Breast epithelium (tissue), 4 donors: ENCODE results near the gene RPA1. TPM values are rescaled to one million over a fixed set of nuclear protein-coding genes. Genes with fewer than 3 reads are reported as not detected.

Experiments
- DNase-seq, 2 donors: peaks; one replicate each; pipeline ENCODE4 v3.0.0-alpha.2; 2019; ENCODE audit warnings: low spot score in 2 of 2
- H3K27ac ChIP-seq, 2 donors: fragments of 200-600 bp; sonication (generic) in 1 of 2; one replicate each; pipeline ENCODE4 v1.5.1; 2016 to 2019; ENCODE audit warnings: mild to moderate bottlenecking in 1 of 2
- H3K27me3 ChIP-seq, 2 donors: fragments of 200-600 bp; sonication (generic) in 1 of 2; one replicate each; pipeline versions ENCODE4 v1.5.1 to v1.6.0; 2017 to 2019; ENCODE audit warnings: control low read depth in 1 of 2, mild to moderate bottlenecking in 1 of 2
- H3K36me3 ChIP-seq: fragments of 200-600 bp; one replicate; pipeline ENCODE4 v1.5.1; 2019
- H3K4me1 ChIP-seq, 2 donors: fragments of 200-600 bp; sonication (generic); one replicate each; pipeline ENCODE4 v1.5.1; 2016 to 2019; ENCODE audit warnings: control low read depth in 1 of 2
- H3K4me3 ChIP-seq, 3 donors: fragments of 200-600 bp; sonication (generic); 1 replicate in 2 of 3; 2 replicates in 1 of 3; pipeline ENCODE4 v1.5.1; 2016 to 2019; ENCODE audit warnings: mild to moderate bottlenecking in 3 of 3, moderate library complexity in 2 of 3
- H3K9me3 ChIP-seq, 2 donors: fragments of 200-600 bp; sonication (generic) in 1 of 2; one replicate each; pipeline ENCODE4 v1.5.1; 2016 to 2019; ENCODE audit warnings: control low read depth in 1 of 2
- POLR2A ChIP-seq: fragments of 450-650 bp; IDR thresholded peaks from one replicate; pipeline ENCODE4 v1.6.1; 2016; ENCODE audit warnings: antibody characterized with exemption, mild to moderate bottlenecking, moderate library complexity
- POLR2AphosphoS5 ChIP-seq, 3 donors: sonication (generic); formaldehyde crosslinking; IDR thresholded peaks; one replicate each; pipeline ENCODE4 v1.6.1; 2017; ENCODE audit warnings: antibody characterized with exemption in 3 of 3
- intact Hi-C: fragments of 100-400 bp; cut with DNase I; formaldehyde crosslinking; loops from one replicate; pipeline ENCODE4 v1.15.1; 2023; ENCODE audit warnings: low total_unique reads
- total RNA-seq, 3 donors: library from RNA; depleted of rRNA; stranded (reverse); fragments of >200 nt; gene quantifications; one replicate each; pipeline ENCODE4 v1.1.0, GENCODE V29; 2016
- TF ChIP-seq, protein P1 (sequence below), 3 donors: fragments of 450-650 bp; IDR thresholded peaks; one replicate each; pipeline ENCODE4 v1.5.1; 2016 to 2017; ENCODE audit warnings: antibody characterized with exemption in 3 of 3, mild to moderate bottlenecking in 3 of 3, moderate library complexity in 3 of 3

The RPA1 gene
- total RNA-seq, 3 donors from 2014 or later, result 34.7 to 40.6 (median 34.7) TPM

DNA sequence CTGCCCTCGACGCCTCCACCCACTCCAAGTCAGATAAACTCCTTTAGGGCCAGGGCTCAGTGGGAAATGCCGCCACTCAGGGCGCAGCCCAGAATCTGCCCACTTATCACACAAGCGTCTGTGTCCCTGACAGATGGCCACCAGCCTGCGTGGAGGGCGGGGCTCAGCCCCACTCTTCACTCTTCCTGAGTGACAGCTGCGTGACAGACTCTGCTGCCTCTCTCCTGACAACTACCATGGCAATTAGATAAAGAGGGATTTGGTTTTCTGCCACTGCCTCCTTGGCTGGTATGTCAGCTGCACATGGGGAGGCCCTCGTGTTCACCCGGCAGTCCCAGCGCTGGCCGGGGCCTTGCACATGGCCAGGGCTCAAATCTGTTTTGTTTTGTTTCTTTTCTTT lies 99.2 kb downstream of the RPA1 start:
- Histone ChIP-seq H3K4me3 (no peak overlapping the region), H3K27ac (no peak overlapping the region), H3K27me3 (no peaks in the 10 kb centered on the region), H3K36me3 (no peaks in the 10 kb centered on the region), H3K9me3 (no peaks in the 10 kb centered on the region), H3K4me1 (no peaks in the 10 kb centered on the region)
- intact Hi-C loops, result no loop called here
- TF ChIP-seq, protein P1, sequence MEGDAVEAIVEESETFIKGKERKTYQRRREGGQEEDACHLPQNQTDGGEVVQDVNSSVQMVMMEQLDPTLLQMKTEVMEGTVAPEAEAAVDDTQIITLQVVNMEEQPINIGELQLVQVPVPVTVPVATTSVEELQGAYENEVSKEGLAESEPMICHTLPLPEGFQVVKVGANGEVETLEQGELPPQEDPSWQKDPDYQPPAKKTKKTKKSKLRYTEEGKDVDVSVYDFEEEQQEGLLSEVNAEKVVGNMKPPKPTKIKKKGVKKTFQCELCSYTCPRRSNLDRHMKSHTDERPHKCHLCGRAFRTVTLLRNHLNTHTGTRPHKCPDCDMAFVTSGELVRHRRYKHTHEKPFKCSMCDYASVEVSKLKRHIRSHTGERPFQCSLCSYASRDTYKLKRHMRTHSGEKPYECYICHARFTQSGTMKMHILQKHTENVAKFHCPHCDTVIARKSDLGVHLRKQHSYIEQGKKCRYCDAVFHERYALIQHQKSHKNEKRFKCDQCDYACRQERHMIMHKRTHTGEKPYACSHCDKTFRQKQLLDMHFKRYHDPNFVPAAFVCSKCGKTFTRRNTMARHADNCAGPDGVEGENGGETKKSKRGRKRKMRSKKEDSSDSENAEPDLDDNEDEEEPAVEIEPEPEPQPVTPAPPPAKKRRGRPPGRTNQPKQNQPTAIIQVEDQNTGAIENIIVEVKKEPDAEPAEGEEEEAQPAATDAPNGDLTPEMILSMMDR (IDR thresholded peaks at IDR 0.05), result no peak
- TF ChIP-seq POLR2A (no peak), POLR2AphosphoS5 (IDR thresholded peaks at IDR 0.05) (no peak)
- no peak for DNase-seq

DNA sequence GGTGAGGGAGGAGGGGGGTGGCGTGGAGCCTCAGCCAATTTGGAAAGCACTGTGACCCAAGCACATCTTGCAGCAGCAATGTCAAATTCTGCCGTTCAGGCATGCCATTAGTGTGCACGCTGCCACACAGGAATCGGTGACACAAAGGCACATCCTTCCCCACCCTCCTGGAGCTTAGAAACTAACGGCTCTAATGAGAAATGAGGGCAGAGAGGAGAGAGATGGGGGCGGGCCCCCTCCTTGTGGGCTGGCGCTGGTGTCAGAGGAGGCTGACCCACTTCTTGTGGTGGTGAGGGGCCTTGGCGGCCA lies 100.5 kb downstream of the RPA1 start:
- TF ChIP-seq, protein P1 (IDR thresholded peaks at IDR 0.05), result no peak
- TF ChIP-seq POLR2AphosphoS5 (IDR thresholded peaks at IDR 0.05), result no peak
- TF ChIP-seq POLR2A, result no peak
- Histone ChIP-seq H3K4me3 (no peak overlapping the region), H3K9me3 (no peaks in the 10 kb centered on the region), H3K4me1 (no peaks in the 10 kb centered on the region), H3K27ac (no peak overlapping the region), H3K27me3 (no peaks in the 10 kb centered on the region), H3K36me3 (no peaks in the 10 kb centered on the region)
- intact Hi-C loops, result no loop called here
- no peak for DNase-seq

DNA sequence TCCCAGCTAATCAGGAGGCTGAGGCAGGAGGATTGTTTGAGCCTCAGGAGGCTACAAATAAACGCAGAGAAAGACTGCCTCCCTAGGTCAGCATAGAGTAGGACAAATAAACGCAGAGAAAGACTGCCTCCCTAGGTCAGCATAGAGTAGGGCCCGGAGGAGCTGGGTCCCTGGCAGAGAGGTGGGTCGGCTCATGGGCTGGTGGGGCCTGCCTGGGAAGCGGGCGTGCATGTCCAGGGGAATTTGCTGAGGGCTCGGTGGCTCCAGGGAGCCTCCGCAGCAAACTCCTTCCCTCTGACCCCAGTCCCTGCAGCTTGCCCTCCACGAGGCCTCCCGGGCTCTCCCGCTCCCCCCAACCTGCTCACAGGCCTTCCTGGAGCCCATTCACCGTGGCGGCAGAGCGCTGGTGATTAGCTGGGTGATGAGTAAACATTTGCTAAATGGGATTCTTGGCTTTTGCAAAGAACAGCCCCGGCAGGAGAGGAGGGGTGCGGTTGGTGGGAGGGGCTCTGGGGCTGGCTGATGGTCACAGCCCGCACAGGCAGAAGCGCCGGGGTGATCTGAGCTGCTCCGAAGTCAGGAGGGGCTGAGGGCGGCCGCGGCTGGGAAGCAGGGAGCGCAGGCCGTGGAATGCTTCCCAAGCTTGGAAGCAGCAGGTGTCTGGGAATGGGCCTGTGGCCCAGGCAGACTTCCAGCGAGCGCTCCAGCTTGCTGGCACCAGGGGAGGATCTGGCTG lies 102.2 kb downstream of the RPA1 start:
- intact Hi-C loops, result no loop called here
- H3K4me1 ChIP-seq, result no peaks in the 10 kb centered on the region
- DNase-seq, result peak in 1 of 2 donors; percentile 63
- H3K27me3 ChIP-seq, result no peaks in the 10 kb centered on the region
- H3K4me3 ChIP-seq, result peak overlapping the region in 1 of 3 donors; percentile 2
- TF ChIP-seq POLR2AphosphoS5 (IDR thresholded peaks at IDR 0.05) (no peak), POLR2A (no peak)
- peak overlapping the region in 1 of 2 donors; percentile 45 for H3K27ac ChIP-seq
- no peaks in the 10 kb centered on the region for H3K9me3 ChIP-seq
- H3K36me3 ChIP-seq, result no peaks in the 10 kb centered on the region

DNA sequence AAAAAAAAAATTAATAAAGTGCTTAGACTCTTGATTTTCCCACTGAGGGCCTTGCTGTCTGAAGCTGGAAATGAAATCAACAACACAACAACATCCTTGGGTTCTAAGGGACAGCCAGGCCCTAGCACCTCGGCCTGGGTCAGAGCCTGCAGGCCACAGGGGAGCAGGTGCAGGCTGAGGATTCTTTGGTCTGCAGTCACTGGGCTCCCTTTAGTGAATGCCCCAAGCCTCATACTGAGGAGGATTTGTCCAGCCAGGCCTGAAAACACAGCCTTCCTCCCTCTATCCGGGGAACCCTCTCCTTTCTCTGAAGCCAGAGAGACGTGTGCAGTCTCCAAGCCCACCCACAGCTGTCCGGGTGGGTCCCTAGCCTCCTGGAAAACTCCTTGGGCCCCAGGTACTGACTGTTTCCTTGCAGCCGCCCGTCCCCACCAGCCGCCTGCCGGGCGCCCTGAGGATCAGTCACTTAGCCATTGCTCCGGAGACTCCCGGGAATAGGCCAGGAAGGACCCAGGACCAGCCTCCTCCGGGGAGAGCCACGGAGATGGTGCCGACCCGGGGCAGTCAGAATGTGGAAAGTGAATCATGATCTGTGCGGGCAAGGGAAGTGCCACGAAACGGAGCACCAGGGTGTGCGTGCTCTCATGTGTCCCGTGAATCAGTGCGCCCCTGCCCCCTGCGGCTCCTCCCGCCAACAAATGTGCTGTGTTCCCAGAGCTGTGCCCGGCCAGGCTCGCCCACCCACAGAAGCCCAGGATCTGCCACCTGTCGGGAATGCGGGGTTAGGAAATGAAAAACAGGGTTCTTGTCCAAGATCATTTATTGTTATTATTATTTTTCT lies 104.3 kb downstream of the RPA1 start:
- H3K9me3 ChIP-seq, result no peaks in the 10 kb centered on the region
- no peak overlapping the region for H3K27ac ChIP-seq
- TF ChIP-seq POLR2AphosphoS5 (IDR thresholded peaks at IDR 0.05) (no peak), POLR2A (no peak)
- TF ChIP-seq, protein P1 (IDR thresholded peaks at IDR 0.05), result no peak
- no peak for DNase-seq
- H3K36me3 ChIP-seq, result no peaks in the 10 kb centered on the region
- H3K4me1 ChIP-seq, result no peaks in the 10 kb centered on the region
- H3K27me3 ChIP-seq, result no peaks in the 10 kb centered on the region
- H3K4me3 ChIP-seq, result no peak overlapping the region
- intact Hi-C loops, result no loop called here

DNA sequence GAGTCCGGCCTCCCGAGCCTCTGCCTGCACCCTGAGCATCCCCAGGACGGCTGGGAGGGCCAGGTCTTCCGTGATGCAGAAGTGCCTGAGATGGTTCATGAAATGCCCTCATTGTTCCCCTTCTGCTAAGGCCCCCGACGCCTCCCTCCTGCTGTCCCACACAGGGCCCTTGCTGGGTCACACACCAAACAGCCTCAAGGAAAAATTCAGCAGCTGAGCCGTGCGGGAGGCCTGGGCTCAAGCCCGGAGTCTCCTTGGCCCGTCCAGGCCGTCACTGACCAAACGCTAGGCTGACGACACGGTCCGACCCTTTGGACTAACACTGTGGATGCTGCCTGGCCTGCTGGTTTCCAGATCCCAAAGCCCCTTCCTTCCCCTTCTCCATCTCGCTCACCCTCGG lies 105.1 kb downstream of the RPA1 start:
- intact Hi-C loops, result no loop called here
- H3K4me3 ChIP-seq, result no peak overlapping the region
- no peaks in the 10 kb centered on the region for H3K9me3 ChIP-seq
- no peaks in the 10 kb centered on the region for H3K4me1 ChIP-seq
- DNase-seq, result no peak
- no peaks in the 10 kb centered on the region for H3K36me3 ChIP-seq
- H3K27ac ChIP-seq, result no peak overlapping the region
- TF ChIP-seq, protein P1 (IDR thresholded peaks at IDR 0.05), result no peak
- no peak for TF ChIP-seq POLR2AphosphoS5 (IDR thresholded peaks at IDR 0.05)
- no peak for TF ChIP-seq POLR2A
- no peaks in the 10 kb centered on the region for H3K27me3 ChIP-seq
